DOHH2 (cell line): ENCODE data around the gene PREX1.

ENCODE experiments used
- H3F3A ChIP-seq: fragments of 200-600 bp; sonication (generic), shearing (Covaris generic); 2 replicates; pipeline ENCODE4 v1.6.0; 2016; ENCODE audit warnings: antibody characterized with exemption, mild to moderate bottlenecking; ENCODE audit not compliant: control insufficient read depth, insufficient read depth
- H3K27ac ChIP-seq: fragments of 200-600 bp; sonication (generic); 2 replicates; pipeline ENCODE4 v1.5.1; 2014; ENCODE audit warnings: low read depth, mild to moderate bottlenecking, low read length, moderate library complexity
- H3K27me3 ChIP-seq: fragments of 200-600 bp; sonication (generic); 2 replicates; pipeline ENCODE4 v1.6.1; 2014; ENCODE audit warnings: mild to moderate bottlenecking, low read length, mixed read lengths; ENCODE audit not compliant: control insufficient read depth
- H3K36me3 ChIP-seq: fragments of 200-600 bp; sonication (generic); 2 replicates; pipeline ENCODE4 v1.6.1; 2014; ENCODE audit warnings: mild to moderate bottlenecking, low read length, moderate library complexity, mixed read lengths; ENCODE audit not compliant: control insufficient read depth
- H3K4me1 ChIP-seq: fragments of 200-600 bp; sonication (generic); 2 replicates; pipeline ENCODE4 v1.6.1; 2014; ENCODE audit warnings: mild to moderate bottlenecking, low read length, mixed read lengths; ENCODE audit not compliant: control insufficient read depth
- H3K4me2 ChIP-seq: fragments of 200-600 bp; sonication (generic); 2 replicates; pipeline ENCODE4 v1.6.0; 2014; ENCODE audit warnings: mild to moderate bottlenecking, low read length, moderate library complexity
- H3K4me3 ChIP-seq: fragments of 200-600 bp; sonication (generic); 2 replicates; pipeline ENCODE4 v1.5.1; 2014; ENCODE audit warnings: mild to moderate bottlenecking, low read length, mixed read lengths
- H3K79me2 ChIP-seq: fragments of 200-600 bp; sonication (generic); 2 replicates; pipeline ENCODE4 v1.6.1; 2014; ENCODE audit warnings: mild to moderate bottlenecking, low read length, mixed read lengths; ENCODE audit not compliant: control insufficient read depth
- H3K9me2 ChIP-seq: fragments of 200-600 bp; sonication (generic); replicated peaks from 2 replicates; pipeline ENCODE4 v1.6.1; 2014; ENCODE audit warnings: mild to moderate bottlenecking, low read length, mixed read lengths; ENCODE audit not compliant: control insufficient read depth
- H3K9me3 ChIP-seq: fragments of 200-600 bp; sonication (generic); 2 replicates; pipeline ENCODE4 v1.6.1; 2014; ENCODE audit warnings: antibody characterized with exemption, low read length, mixed read lengths; ENCODE audit not compliant: control insufficient read depth, insufficient read depth
- H4K20me1 ChIP-seq: fragments of 200-600 bp; sonication (generic); 2 replicates; pipeline ENCODE4 v1.6.0; 2014; ENCODE audit warnings: low read depth, mild to moderate bottlenecking, antibody characterized with exemption, low read length, moderate library complexity; ENCODE audit not compliant: control insufficient read depth, insufficient read depth
- CTCF ChIP-seq: fragments of 200-600 bp; sonication (generic); IDR thresholded peaks from one replicate; pipeline ENCODE4 v1.5.1; 2014; ENCODE audit warnings: antibody characterized with exemption, mild to moderate bottlenecking, low read depth, low read length; ENCODE audit not compliant: poor library complexity, severe bottlenecking
- EZH2phosphoT487 ChIP-seq: fragments of 200-600 bp; sonication (generic); IDR thresholded peaks from 2 replicates; pipeline ENCODE4 v1.6.1; 2017; ENCODE audit warnings: borderline replicate concordance, mild to moderate bottlenecking, antibody characterized with exemption, low read length, moderate library complexity, mixed read lengths

PREX1 gene

GRCh38 chr20:48701702-48702101 is 126.1 kb downstream of the PREX1 start:
- Histone ChIP-seq H3K4me1 (no peaks in the 10 kb centered on the region), H3K9me2 (no peaks in the 10 kb centered on the region), H3K4me3 (no peak overlapping the region), H3K27me3 (no peaks in the 10 kb centered on the region), H3K9me3 (no peaks in the 10 kb centered on the region), H3K27ac (no peak overlapping the region), H3K36me3 (no peaks in the 10 kb centered on the region), H3K79me2 (no peaks in the 10 kb centered on the region), H3F3A (no peaks in the 10 kb centered on the region), H4K20me1 (no peaks in the 10 kb centered on the region), H3K4me2 (no peak overlapping the region)
- no peak for TF ChIP-seq CTCF
- TF ChIP-seq EZH2phosphoT487: no peak

GRCh38 chr20:48698507-48699267 is 129.1 kb downstream of the PREX1 start:
- no peaks in the 10 kb centered on the region for H3F3A ChIP-seq
- H4K20me1 ChIP-seq: no peaks in the 10 kb centered on the region
- H3K4me2 ChIP-seq: no peak overlapping the region
- no peaks in the 10 kb centered on the region for H3K9me3 ChIP-seq
- H3K79me2 ChIP-seq: no peaks in the 10 kb centered on the region
- H3K9me2 ChIP-seq: no peaks in the 10 kb centered on the region
- H3K27ac ChIP-seq: no peak overlapping the region
- H3K4me1 ChIP-seq: no peaks in the 10 kb centered on the region
- H3K27me3 ChIP-seq: no peaks in the 10 kb centered on the region
- no peak overlapping the region for H3K4me3 ChIP-seq
- no peaks in the 10 kb centered on the region for H3K36me3 ChIP-seq
- no peak for TF ChIP-seq EZH2phosphoT487
- TF ChIP-seq CTCF: peak; percentile 29

GRCh38 chr20:48697845-48698491 is 129.8 kb downstream of the PREX1 start:
- no peaks in the 10 kb centered on the region for H3F3A ChIP-seq
- no peak overlapping the region for H3K27ac ChIP-seq
- H3K4me2 ChIP-seq: no peak overlapping the region
- H3K9me3 ChIP-seq: no peaks in the 10 kb centered on the region
- no peaks in the 10 kb centered on the region for H3K9me2 ChIP-seq
- no peak overlapping the region for H3K4me3 ChIP-seq
- no peaks in the 10 kb centered on the region for H3K79me2 ChIP-seq
- H3K27me3 ChIP-seq: no peaks in the 10 kb centered on the region
- no peaks in the 10 kb centered on the region for H3K36me3 ChIP-seq
- TF ChIP-seq CTCF (no peak), EZH2phosphoT487 (no peak)
- H3K4me1 ChIP-seq: no peaks in the 10 kb centered on the region
- H4K20me1 ChIP-seq: no peaks in the 10 kb centered on the region
